Neural progenitor cell (in vitro differentiated cells): ENCODE data around the gene ZPR1. TPM values are rescaled to one million over a fixed set of nuclear protein-coding genes. Genes with fewer than 3 reads are reported as not detected.

Experiments used
- DNase-seq: peaks from one replicate; pipeline ENCODE4 v3.0.0-alpha.2; 2016; ENCODE audit warnings: low spot score
- H2AFZ ChIP-seq: fragments of 200-600 bp; sonication (generic); replicated peaks from 2 replicates; pipeline ENCODE4 v1.6.1; 2016; ENCODE audit warnings: antibody characterized with exemption
- H3F3A ChIP-seq: fragments of 200-600 bp; sonication (generic); 2 replicates; pipeline ENCODE4 v1.6.1; 2016; ENCODE audit warnings: antibody characterized with exemption, low read depth
- H3K27ac ChIP-seq: fragments of 200-600 bp; sonication (generic); 2 replicates; pipeline ENCODE4 v1.5.1; 2016; ENCODE audit warnings: mild to moderate bottlenecking
- H3K27me3 ChIP-seq: fragments of 200-600 bp; sonication (generic); 2 replicates; pipeline ENCODE4 v1.6.1; 2016; ENCODE audit warnings: mild to moderate bottlenecking, moderate library complexity
- H3K36me3 ChIP-seq: fragments of 200-600 bp; sonication (generic); 2 replicates; pipeline ENCODE4 v1.5.1; 2016
- H3K4me1 ChIP-seq: fragments of 200-600 bp; sonication (generic); 2 replicates; pipeline ENCODE4 v1.6.1; 2016; ENCODE audit warnings: mixed run types
- H3K4me2 ChIP-seq: fragments of 200-600 bp; sonication (generic); 2 replicates; pipeline ENCODE4 v1.6.1; 2016
- H3K4me3 ChIP-seq: fragments of 200-600 bp; sonication (generic); 2 replicates; pipeline ENCODE4 v1.5.1; 2016
- H3K79me2 ChIP-seq: fragments of 200-600 bp; sonication (generic); 2 replicates; pipeline ENCODE4 v1.6.1; 2016; ENCODE audit warnings: low read depth
- H3K9ac ChIP-seq: fragments of 200-600 bp; sonication (generic); 2 replicates; pipeline ENCODE4 v1.6.1; 2016
- H3K9me3 ChIP-seq: fragments of 200-600 bp; sonication (generic); 2 replicates; pipeline ENCODE4 v1.5.1; 2016; ENCODE audit warnings: low read depth
- H4K20me1 ChIP-seq: fragments of 200-600 bp; sonication (generic); 2 replicates; pipeline ENCODE4 v1.6.1; 2016; ENCODE audit warnings: low read depth
- H3K27ac Mint-ChIP-seq: 3 replicates; pipeline ENCODE4 v1.8.0; 2021; ENCODE audit warnings: mixed read lengths
- H3K27me3 Mint-ChIP-seq: 2 replicates; pipeline ENCODE4 v1.8.0; 2022; ENCODE audit warnings: low read depth, mild to moderate bottlenecking, inconsistent platforms, moderate library complexity, mixed read lengths; ENCODE audit not compliant: insufficient read depth
- H3K36me3 Mint-ChIP-seq: 3 replicates; pipeline ENCODE4 v1.8.0; 2021; ENCODE audit warnings: mixed read lengths
- H3K4me1 Mint-ChIP-seq: 3 replicates; pipeline ENCODE4 v1.8.0; 2021; ENCODE audit warnings: mixed read lengths
- H3K4me3 Mint-ChIP-seq: 3 replicates; pipeline ENCODE4 v1.8.0; 2021; ENCODE audit warnings: mild to moderate bottlenecking, moderate library complexity, mixed read lengths
- H3K9me3 Mint-ChIP-seq: 3 replicates; pipeline ENCODE4 v1.8.0; 2020; ENCODE audit warnings: mixed read lengths
- CTCF ChIP-seq: fragments of 200-600 bp; sonication (generic); IDR thresholded peaks from 2 replicates; pipeline ENCODE4 v1.5.1; 2017; ENCODE audit warnings: antibody characterized with exemption, mild to moderate bottlenecking
- EZH2 ChIP-seq: fragments of 200-600 bp; sonication (generic); IDR thresholded peaks from 2 replicates; pipeline ENCODE4 v1.6.1; 2017; ENCODE audit warnings: antibody characterized with exemption, mild to moderate bottlenecking, moderate library complexity
- EZH2phosphoT487 ChIP-seq: fragments of 200-600 bp; sonication (generic); IDR thresholded peaks from 2 replicates; pipeline ENCODE4 v1.6.1; 2017; ENCODE audit warnings: antibody characterized with exemption
- total RNA-seq: library from RNA; depleted of rRNA; stranded (reverse); fragments of >200 nt; gene quantifications from 2 replicates; pipeline ENCODE4 v1.2.3, GENCODE V29; 2015; ENCODE audit warnings: low replicate concordance

ZPR1 gene
- total RNA-seq, 1 donor from 2014 or later: 38.5 TPM

- no peak overlapping the region for H3K27ac ChIP-seq
- no peaks in the 10 kb centered on the region for H3K9me3 ChIP-seq
- Mint-ChIP-seq H3K4me3 (no peak overlapping the region), H3K27me3 (peaks cover 7% of the 10 kb centered on the region), H3K9me3 (no peaks in the 10 kb centered on the region), H3K27ac (no peak overlapping the region), H3K36me3 (no peaks in the 10 kb centered on the region), H3K4me1 (no peaks in the 10 kb centered on the region)
- H2AFZ ChIP-seq: no peak overlapping the region
- no peak overlapping the region for H3K4me2 ChIP-seq
- no peaks in the 10 kb centered on the region for H3K27me3 ChIP-seq
- DNase-seq: no peak
- TF ChIP-seq EZH2phosphoT487 (no peak), CTCF (no peak), EZH2 (no peak)
- no peaks in the 10 kb centered on the region for H3K36me3 ChIP-seq
- no peaks in the 10 kb centered on the region for H3K79me2 ChIP-seq
- no peaks in the 10 kb centered on the region for H3K4me1 ChIP-seq
- no peak overlapping the region for H3K9ac ChIP-seq
- H3F3A ChIP-seq: peaks cover 3% of the 10 kb centered on the region
- no peaks in the 10 kb centered on the region for H4K20me1 ChIP-seq
- no peak overlapping the region for H3K4me3 ChIP-seq
Observed at GRCh38 chr11:116813170-116813569, 25.3 kb upstream of the ZPR1 start.

GRCh38 chr11:116812109-116812508 lies 24.3 kb upstream of the ZPR1 start:
- no peaks in the 10 kb centered on the region for H3K4me1 Mint-ChIP-seq
- no peaks in the 10 kb centered on the region for H3K9me3 Mint-ChIP-seq
- Histone ChIP-seq H3K4me2 (no peak overlapping the region), H3K4me1 (no peaks in the 10 kb centered on the region), H3K9ac (no peak overlapping the region), H3K4me3 (no peak overlapping the region), H3K27me3 (no peaks in the 10 kb centered on the region), H3K36me3 (no peaks in the 10 kb centered on the region), H3F3A (no peaks in the 10 kb centered on the region), H2AFZ (no peak overlapping the region), H4K20me1 (no peaks in the 10 kb centered on the region), H3K9me3 (no peaks in the 10 kb centered on the region), H3K79me2 (no peaks in the 10 kb centered on the region), H3K27ac (no peak overlapping the region)
- DNase-seq: no peak
- TF ChIP-seq EZH2: no peak
- no peak overlapping the region for H3K27ac Mint-ChIP-seq
- peaks cover 10% of the 10 kb centered on the region for H3K27me3 Mint-ChIP-seq
- H3K4me3 Mint-ChIP-seq: no peak overlapping the region
- H3K36me3 Mint-ChIP-seq: no peaks in the 10 kb centered on the region

GRCh38 chr11:116811194-116811593 lies 23.4 kb upstream of the ZPR1 start:
- H3K27ac ChIP-seq: no peak overlapping the region
- Mint-ChIP-seq H3K36me3 (no peaks in the 10 kb centered on the region), H3K4me1 (no peaks in the 10 kb centered on the region), H3K27me3 (peaks cover 10% of the 10 kb centered on the region), H3K27ac (no peak overlapping the region), H3K9me3 (no peaks in the 10 kb centered on the region), H3K4me3 (no peak overlapping the region)
- H3K27me3 ChIP-seq: no peaks in the 10 kb centered on the region
- no peaks in the 10 kb centered on the region for H3K36me3 ChIP-seq
- H3K79me2 ChIP-seq: no peaks in the 10 kb centered on the region
- TF ChIP-seq EZH2 (no peak), EZH2phosphoT487 (no peak), CTCF (no peak)
- no peaks in the 10 kb centered on the region for H3F3A ChIP-seq
- no peaks in the 10 kb centered on the region for H4K20me1 ChIP-seq
- H3K4me3 ChIP-seq: no peak overlapping the region
- no peak for DNase-seq
- H3K9ac ChIP-seq: no peak overlapping the region
- peak overlapping the region; percentile 26 for H2AFZ ChIP-seq
- no peaks in the 10 kb centered on the region for H3K9me3 ChIP-seq
- no peaks in the 10 kb centered on the region for H3K4me1 ChIP-seq
- no peak overlapping the region for H3K4me2 ChIP-seq

GRCh38 chr11:116808262-116809175 lies 20.7 kb upstream of the ZPR1 start:
- DNase-seq: no peak
- no peak overlapping the region for H3K4me2 ChIP-seq
- no peaks in the 10 kb centered on the region for H4K20me1 ChIP-seq
- Mint-ChIP-seq H3K36me3 (no peaks in the 10 kb centered on the region), H3K4me3 (no peak overlapping the region), H3K27ac (no peak overlapping the region), H3K9me3 (no peaks in the 10 kb centered on the region), H3K27me3 (peaks cover 8% of the 10 kb centered on the region), H3K4me1 (no peaks in the 10 kb centered on the region)
- no peaks in the 10 kb centered on the region for H3K36me3 ChIP-seq
- H3K79me2 ChIP-seq: no peaks in the 10 kb centered on the region
- TF ChIP-seq EZH2: no peak
- TF ChIP-seq EZH2phosphoT487: no peak
- no peak for TF ChIP-seq CTCF
- no peak overlapping the region for H3K9ac ChIP-seq
- H3K4me3 ChIP-seq: no peak overlapping the region
- no peaks in the 10 kb centered on the region for H3K27me3 ChIP-seq
- no peak overlapping the region for H2AFZ ChIP-seq
- no peaks in the 10 kb centered on the region for H3K9me3 ChIP-seq
- no peaks in the 10 kb centered on the region for H3F3A ChIP-seq
- no peaks in the 10 kb centered on the region for H3K4me1 ChIP-seq
- H3K27ac ChIP-seq: no peak overlapping the region
